ENCODE data around the gene TAS2R38.

GRCh38 chr7:141944811-141945210 is 28.8 kb downstream of the TAS2R38 start:
- no peak for TF ChIP-seq CTCF (IDR thresholded peaks at IDR 0.05)
- no peak for TF ChIP-seq POLR2A (IDR thresholded peaks at IDR 0.05; ENCODE audit: low read depth)
- no peak for TF ChIP-seq EP300 (IDR thresholded peaks at IDR 0.05)
